ENCODE results near the gene GAP43.
"Not testable (repeated sequence)": the region's sequence is repeated elsewhere in the genome, so short reads cannot be mapped to it uniquely, and the experiment has no call there.

The GAP43 gene

DNA sequence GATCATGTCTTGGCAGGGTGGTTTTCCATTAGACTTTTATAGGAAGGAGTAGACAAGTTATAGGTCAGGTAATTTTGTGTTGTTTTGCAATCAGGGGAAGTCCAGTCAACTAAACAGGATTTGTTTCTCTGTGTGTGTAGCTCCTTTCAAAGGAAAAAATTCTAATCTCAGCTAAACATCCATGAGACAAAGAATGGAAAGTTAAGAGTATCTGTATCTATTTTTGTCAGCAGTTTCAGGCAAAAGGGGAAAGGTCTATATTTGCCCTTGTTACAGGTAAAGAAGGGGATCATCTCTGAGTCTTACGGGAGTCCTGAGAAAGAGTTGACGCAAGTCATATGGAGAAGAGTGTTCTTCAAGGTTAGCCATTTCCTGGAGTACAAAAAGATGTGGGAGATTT lies 79.3 kb downstream of the GAP43 start:
- no peak for DNase-seq

DNA sequence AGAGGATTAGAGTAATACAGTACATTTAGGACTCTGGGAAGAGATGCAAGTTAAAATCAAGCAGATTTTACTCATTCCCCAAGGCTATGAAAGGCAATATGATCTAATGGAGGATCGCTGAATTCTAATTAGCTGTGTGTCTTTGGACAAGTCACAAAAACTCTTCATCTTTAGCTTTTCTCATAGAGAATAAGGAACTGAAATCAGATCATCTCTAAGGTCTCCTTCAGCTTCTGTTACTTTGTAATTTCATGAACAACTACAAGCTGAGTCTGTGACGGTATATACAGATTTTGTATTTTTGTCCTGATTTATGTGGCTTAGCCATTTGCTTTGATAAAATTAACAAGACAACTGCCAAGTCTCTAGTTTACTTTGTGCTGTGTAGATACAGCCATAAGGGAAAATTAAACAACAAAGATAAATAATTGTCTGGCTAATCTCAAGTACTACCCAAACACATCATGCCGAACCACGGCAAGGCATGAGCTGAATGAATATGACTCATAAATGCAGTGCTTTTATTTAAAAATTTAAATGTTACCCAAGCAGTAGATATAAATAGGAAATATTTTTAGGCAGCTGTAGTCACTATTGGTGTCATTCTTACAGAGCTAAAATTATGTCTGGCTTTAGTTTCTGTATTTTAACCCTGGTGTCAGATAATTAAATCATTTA lies 81.5 kb downstream of the GAP43 start:
- no peak for DNase-seq

GRCh38 chr3:115706311-115706829 lies 83.1 kb downstream of the GAP43 start:
- DNase-seq: no peak

DNA sequence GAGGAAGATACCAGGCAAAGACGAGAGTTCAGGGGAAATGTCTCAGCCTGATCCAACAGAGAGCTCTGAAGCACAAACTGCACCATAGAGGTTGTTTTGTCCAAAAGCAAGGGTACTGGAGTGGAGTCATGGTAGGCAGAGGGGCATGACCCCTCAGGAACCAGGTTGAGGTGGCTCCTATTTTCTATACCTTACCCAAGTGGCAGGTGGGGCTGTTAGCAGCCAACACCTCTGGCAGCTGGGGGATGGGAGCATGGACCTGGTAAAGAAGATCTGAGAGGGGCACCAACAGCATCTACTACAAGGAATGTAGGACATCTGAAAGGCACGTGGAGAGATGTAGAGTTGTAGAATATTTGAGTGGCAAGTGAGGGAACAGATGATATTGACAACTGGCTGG lies 85.2 kb downstream of the GAP43 start:
- no peak for DNase-seq

- no peak for DNase-seq
Measured at GRCh38 chr3:115709093-115709492, 85.8 kb downstream of the GAP43 start.

- DNase-seq: no peak
Measured at GRCh38 chr3:115709931-115710330, 86.6 kb downstream of the GAP43 start.

DNA sequence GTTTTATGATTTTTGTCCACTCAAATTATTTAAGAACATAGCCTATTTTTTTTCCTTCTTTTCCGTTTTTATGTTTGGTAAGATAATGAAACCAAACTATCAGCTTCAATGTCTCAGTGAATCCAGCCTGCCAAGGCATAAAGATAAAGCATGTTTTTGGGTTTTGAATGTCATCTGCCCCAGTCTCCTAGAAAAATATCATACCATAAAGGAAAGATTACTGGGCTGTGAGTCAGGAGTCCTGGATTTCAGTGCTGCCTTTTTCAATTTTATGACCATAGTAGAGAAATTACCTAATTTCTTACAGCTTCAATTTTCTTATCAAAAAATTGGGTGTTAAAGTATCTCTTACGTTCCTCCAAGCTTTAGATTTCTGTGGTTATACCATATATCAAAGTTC lies 87.5 kb downstream of the GAP43 start:
- DNase-seq: no peak

DNA sequence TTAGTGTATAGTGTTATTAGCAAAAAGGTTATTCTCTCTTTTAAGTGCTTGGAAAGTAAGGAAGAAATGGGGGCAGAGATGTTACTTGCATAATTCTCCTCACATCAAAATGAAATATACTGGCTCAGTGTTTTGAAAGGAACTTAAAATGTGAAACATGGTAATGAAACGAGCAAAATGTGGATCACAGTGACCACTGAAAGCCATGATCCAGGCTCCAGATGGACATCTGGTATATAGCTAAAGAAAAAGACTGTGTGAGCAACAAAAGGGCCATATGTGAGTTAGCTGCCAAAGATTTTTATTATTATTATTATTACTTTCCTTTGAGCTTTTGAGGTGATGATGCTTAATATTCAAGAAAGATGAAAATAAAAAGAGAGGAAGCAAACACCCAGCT lies 89.6 kb downstream of the GAP43 start:
- peak in 1 of 2 experiments; percentile 37 for DNase-seq

DNA sequence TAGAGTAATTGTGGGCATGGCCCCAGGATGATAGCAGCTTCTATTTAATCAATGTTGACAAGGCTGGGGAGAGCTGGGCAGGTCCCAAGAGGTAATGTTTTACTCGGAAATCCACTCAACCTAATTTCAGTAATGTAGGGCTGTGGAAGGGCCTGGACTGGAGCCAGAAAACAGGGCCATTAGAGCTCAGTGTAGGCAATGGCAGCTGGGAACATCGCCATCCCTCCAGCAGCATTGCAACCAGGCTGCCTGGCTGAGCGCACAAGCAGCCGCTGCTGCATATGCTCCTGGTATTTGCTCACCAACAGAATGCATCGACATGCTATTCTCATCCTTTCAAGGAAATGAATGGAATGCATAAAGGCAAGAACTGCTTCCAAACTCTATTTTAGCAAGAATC lies 90.0 kb downstream of the GAP43 start:
- DNase-seq: peak; percentile 71 to 91

GRCh38 chr3:115715241-115715745 lies 92.0 kb downstream of the GAP43 start:
- DNase-seq: no peak

- no peak for DNase-seq
Measured at GRCh38 chr3:115720983-115721382, 97.7 kb downstream of the GAP43 start.

GRCh38 chr3:115725800-115726199 lies 102.5 kb downstream of the GAP43 start:
- no peak for DNase-seq

DNA sequence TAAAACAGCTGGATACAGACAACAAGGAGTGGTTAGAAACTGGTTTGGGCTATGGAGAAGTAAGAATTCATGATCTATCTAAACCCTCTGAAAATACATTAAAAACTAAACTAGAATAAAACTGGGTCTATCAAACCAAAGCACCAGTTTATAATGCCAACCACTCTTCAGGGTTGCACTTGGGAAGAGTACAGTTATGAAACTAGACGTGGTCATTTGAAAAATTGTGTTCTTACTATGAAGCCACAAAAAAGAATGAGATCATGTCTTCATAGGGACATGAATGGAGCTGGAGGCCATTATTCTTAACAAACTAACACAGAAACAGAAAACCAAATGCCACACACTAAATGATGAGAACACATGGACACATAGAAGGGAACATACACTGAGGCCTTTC lies 103.8 kb downstream of the GAP43 start:
- DNase-seq: no peak

- no peak for DNase-seq
Measured at GRCh38 chr3:115728013-115728412, 104.7 kb downstream of the GAP43 start.

DNA sequence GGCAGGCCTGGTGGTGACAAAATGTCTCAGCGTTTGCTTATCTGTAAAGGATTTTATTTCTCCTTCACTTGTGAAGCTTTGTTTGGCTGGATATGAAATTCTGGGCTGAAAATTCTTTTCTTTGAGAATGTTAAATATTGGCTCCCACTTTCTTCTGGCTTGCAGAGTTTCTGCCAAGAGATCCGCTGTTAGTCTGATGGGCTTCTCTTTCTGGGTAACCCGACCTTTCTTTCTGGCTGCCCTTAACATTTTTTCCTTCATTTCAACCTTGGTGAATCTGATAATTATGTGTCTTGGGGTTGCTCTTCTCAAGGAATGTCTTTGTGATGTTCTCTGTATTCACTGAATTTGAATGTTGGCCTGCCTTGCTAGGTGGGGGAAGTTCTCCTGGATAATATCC lies 113.0 kb downstream of the GAP43 start:
- DNase-seq: not testable (repeated sequence)

DNA sequence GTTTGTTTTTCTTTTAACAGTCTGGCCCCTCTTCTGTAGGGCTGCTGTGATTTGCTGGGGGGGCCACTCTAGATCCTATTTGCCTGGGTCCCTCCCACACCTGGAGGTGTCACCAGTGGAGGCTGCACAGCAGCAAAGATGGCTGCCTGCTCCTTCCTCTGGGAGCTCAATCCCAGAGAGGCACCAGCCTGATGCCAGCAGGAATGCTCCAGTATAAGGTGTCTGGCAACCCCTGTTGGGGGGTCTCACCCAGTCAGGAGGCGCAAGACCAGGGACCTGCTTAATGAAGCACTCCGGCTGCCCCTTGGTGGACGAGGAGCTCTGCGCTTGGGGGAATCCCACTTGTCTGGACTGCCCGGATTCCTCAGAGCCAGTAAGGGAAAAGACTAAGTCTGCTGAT lies 118.3 kb downstream of the GAP43 start:
- DNase-seq: no peak

DNA sequence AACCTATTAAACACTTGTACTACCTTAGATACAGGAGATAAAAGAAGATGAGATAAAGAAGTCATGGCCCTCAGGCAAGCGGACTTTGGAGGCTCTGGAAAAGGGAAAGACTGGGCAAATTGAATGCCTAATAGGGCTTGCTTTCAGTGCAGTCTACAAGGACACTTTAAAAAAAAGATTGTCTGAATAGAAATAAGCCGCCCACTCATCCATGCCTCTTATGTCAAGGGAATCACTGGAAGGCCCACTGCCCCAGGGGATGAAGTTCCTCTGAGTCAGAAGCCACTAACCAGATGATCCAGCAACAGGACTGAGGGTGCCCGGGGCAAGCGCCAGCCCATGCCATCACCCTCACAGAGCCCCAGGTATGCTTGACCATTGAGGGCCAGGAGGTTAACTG lies 121.2 kb downstream of the GAP43 start:
- not testable (repeated sequence) for DNase-seq

DNA sequence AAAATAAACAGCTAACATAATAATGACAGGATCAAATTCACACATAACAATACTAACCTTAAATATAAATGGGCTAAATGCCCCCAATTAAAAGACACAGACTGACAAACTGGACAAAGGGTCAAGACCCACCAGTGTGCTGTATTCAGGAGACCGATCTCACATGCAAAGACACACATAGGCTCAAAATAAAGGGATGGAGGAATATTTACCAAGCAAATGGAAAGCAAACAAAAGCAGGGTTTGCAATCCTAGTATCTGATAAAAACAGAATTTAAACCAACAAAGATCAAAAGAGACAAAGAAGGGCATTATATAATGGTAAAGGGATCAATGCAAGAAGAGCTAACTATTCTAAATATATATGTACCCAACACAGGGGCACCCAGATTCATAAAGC lies 129.7 kb downstream of the GAP43 start:
- not testable (repeated sequence) for DNase-seq

DNA sequence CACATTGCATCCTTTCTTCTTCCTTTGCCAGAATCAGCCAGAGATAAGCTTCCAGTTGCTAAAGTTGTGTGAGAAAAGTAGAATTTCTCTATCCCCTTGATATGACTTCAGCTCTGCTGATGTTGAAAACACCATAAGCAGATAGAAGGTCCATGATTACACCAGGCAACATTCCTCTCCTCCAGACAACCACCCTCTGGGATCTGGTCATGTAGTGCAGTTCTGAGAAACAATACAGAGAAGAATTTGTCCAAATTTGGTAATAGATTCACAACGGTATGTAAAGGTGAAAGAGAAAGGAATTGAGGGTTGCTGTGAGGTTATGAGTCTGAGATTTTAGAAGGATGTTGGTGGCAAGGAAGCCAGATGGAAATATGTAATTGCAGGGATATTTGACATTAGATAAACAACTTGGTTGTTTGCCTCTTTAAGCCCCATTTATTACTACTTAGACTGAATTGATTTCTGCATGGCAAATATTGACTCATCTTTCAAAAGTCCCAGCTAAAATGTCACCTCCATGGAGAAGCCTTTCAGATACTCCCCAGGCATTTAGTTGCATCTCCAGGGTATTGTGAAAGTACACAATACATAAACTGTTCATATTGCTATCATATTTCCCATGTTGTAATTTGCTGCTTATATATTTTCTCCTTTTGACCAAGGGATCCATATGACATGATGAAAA lies 134.9 kb downstream of the GAP43 start:
- DNase-seq: no peak

GRCh38 chr3:115760716-115761115 lies 137.4 kb downstream of the GAP43 start:
- DNase-seq: peak; percentile 89 to 97

GRCh38 chr3:115761927-115762305 lies 138.6 kb downstream of the GAP43 start:
- DNase-seq: peak; percentile 11 to 68

DNA sequence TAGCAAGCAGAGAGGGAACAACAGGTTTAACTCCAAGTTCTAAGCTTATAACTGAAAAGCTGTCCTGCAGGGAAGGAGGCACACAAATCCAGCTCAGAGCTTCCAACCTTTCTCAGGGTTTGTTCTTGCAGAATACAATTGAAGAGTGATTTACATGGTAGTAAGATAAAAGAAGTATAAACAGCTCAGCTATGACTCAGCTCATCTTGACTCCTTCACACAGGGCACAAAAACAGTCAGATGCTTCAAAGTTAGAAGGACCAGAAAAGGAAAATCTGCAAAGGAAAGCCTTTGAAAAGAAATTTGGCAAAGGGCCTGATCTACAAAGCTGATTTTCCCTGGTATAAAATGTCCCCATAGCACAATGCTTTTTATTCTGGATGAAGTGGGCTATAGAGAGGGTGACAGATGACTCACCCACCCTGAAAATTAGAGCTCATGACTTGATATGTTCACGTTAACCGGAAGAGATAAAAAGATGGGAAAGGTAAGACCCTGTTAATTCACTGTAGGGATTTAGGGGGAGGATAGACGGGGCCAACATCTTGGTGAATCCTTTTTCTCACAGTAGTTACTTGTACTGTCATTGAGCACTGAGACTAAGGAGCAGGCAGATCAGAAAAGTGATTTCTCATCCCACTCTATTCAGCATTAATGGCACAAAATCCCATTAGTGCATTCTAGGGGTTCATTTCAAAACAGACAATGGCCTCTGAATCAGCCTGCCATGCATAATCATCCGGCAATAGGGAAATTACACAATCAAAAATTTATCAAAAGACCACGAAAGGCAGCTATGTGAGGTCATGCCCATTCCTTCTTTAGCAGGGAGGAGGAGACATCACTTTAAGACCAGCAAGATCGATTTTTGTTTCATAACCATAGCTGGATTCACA lies 143.5 kb downstream of the GAP43 start:
- DNase-seq: no peak

- DNase-seq: peak; percentile 19 to 50
Measured at GRCh38 chr3:115768661-115769060, 145.4 kb downstream of the GAP43 start.

Data from NCI-H524 (cell line).